Adipose tissue (tissue), 3 donors: ENCODE data around the gene PABPC1L. TPM values are rescaled to one million over a fixed set of nuclear protein-coding genes. Genes with fewer than 3 reads are reported as not detected.

Source experiments
- H3K27ac ChIP-seq: one replicate; pipeline ENCODE4 v1.5.1; 2013; ENCODE audit warnings: low read depth, low read length
- WGBS, 3 donors: extraction: QIAGEN DNeasy Blood & Tissue Kit; methylation state at CpG; one replicate each; pipeline ENCODE4 v1.1.7; 2013; 5-methylcytosine and 5-hydroxymethylcytosine counted together
- polyA plus RNA-seq, 3 donors: library from polyadenylated mRNA; stranded (reverse); fragments of 200-250 nt; gene quantifications; one replicate each; pipeline ENCODE4 v1.2.3, GENCODE V29; 2013
- donor health status: healthy with polysubstance abuse.
- donor health status: Bipolar disorder and iron deficiency.
- donor health status: healthy.

The PABPC1L gene
- polyA plus RNA-seq, 3 donors: 5.3 to 24.7 (median 8.2) TPM

GRCh38 chr20:44930517-44931168 lies 20.8 kb downstream of the PABPC1L start:
- 90 to 94% (median 94%) methylated on average over 17 to 18 of the region's 18 CpGs for WGBS, 3 donors
- H3K27ac ChIP-seq: no peak overlapping the region

GRCh38 chr20:44931911-44932310 lies 22.1 kb downstream of the PABPC1L start:
- WGBS, 3 donors: 81 to 88% (median 83%) methylated on average over 3 of the region's 3 CpGs
- H3K27ac ChIP-seq: no peak overlapping the region

- no peak overlapping the region for H3K27ac ChIP-seq
- WGBS, 3 donors: 98% methylated on average over 8 of the region's 8 CpGs
Measured at GRCh38 chr20:44932916-44933315, 23.1 kb downstream of the PABPC1L start.

GRCh38 chr20:44936510-44936909 lies 26.6 kb downstream of the PABPC1L start:
- WGBS, 3 donors: 80 to 95% (median 94%) methylated on average over 10 of the region's 10 CpGs
- H3K27ac ChIP-seq: no peak overlapping the region

GRCh38 chr20:44938637-44939036 lies 28.8 kb downstream of the PABPC1L start:
- WGBS, 3 donors: 76 to 82% (median 81%) methylated on average over 9 of the region's 9 CpGs

GRCh38 chr20:44941120-44941691 lies 31.3 kb downstream of the PABPC1L start:
- WGBS, 3 donors: 82 to 87% (median 86%) methylated on average over 7 of the region's 7 CpGs
- no peak overlapping the region for H3K27ac ChIP-seq

More at GRCh38 chr20:44938637-44939036, 28.8 kb downstream of the PABPC1L start:
- no peak overlapping the region for H3K27ac ChIP-seq

- WGBS, 3 donors: 87 to 94% (median 92%) methylated on average over 4 of the region's 4 CpGs
- no peak overlapping the region for H3K27ac ChIP-seq
Measured at GRCh38 chr20:44942264-44942973, 32.6 kb downstream of the PABPC1L start.

GRCh38 chr20:44943828-44944227 lies 34.0 kb downstream of the PABPC1L start:
- H3K27ac ChIP-seq: no peak overlapping the region
- 88 to 91% (median 89%) methylated on average over 4 of the region's 4 CpGs for WGBS, 3 donors

- 84 to 91% (median 89%) methylated on average over 6 of the region's 6 CpGs for WGBS, 3 donors
- no peak overlapping the region for H3K27ac ChIP-seq
Measured at GRCh38 chr20:44945261-44945660, 35.4 kb downstream of the PABPC1L start.

- no peak overlapping the region for H3K27ac ChIP-seq
- 68 to 91% (median 83%) methylated on average over 2 of the region's 2 CpGs for whole genome bisulfite sequencing, 3 donors
Measured at GRCh38 chr20:44946271-44946852, 36.5 kb downstream of the PABPC1L start.

- WGBS, 3 donors: 91 to 100% (median 94%) methylated on average over 5 of the region's 5 CpGs
- H3K27ac ChIP-seq: no peak overlapping the region
Measured at GRCh38 chr20:44948107-44948506, 38.2 kb downstream of the PABPC1L start.

- no peak overlapping the region for H3K27ac ChIP-seq
- 88 to 92% (median 91%) methylated on average over 2 of the region's 2 CpGs for WGBS, 3 donors
Measured at GRCh38 chr20:44948513-44948912, 38.7 kb downstream of the PABPC1L start.

- no peak overlapping the region for H3K27ac ChIP-seq
- WGBS, 3 donors: 91 to 97% (median 96%) methylated on average over 1 of the region's 1 CpG
Measured at GRCh38 chr20:44950368-44950767, 40.5 kb downstream of the PABPC1L start.

- 78 to 100% (median 86%) methylated on average over 1 of the region's 1 CpG for WGBS, 3 donors
Measured at GRCh38 chr20:44952731-44953130, 42.9 kb downstream of the PABPC1L start.

GRCh38 chr20:44954211-44954610 lies 44.4 kb downstream of the PABPC1L start:
- H3K27ac ChIP-seq: no peak overlapping the region
- 90 to 97% (median 96%) methylated on average over 5 of the region's 5 CpGs for WGBS, 3 donors

More at GRCh38 chr20:44952731-44953130, 42.9 kb downstream of the PABPC1L start:
- no peak overlapping the region for H3K27ac ChIP-seq

GRCh38 chr20:44955270-44955669 lies 45.4 kb downstream of the PABPC1L start:
- WGBS, 3 donors: 72 to 89% (median 81%) methylated on average over 4 of the region's 4 CpGs
- H3K27ac ChIP-seq: no peak overlapping the region

- H3K27ac ChIP-seq: no peak overlapping the region
- 92 to 93% (median 92%) methylated on average over 3 of the region's 3 CpGs for WGBS, 3 donors
Measured at GRCh38 chr20:44956410-44956809, 46.5 kb downstream of the PABPC1L start.

GRCh38 chr20:44958276-44958675 lies 48.4 kb downstream of the PABPC1L start:
- WGBS, 3 donors: 93 to 96% (median 96%) methylated on average over 8 of the region's 8 CpGs

GRCh38 chr20:44959082-44959637 lies 49.3 kb downstream of the PABPC1L start:
- no peak overlapping the region for H3K27ac ChIP-seq
- WGBS, 3 donors: 29 to 37% (median 31%) methylated on average over 8 of the region's 8 CpGs

More at GRCh38 chr20:44958276-44958675, 48.4 kb downstream of the PABPC1L start:
- H3K27ac ChIP-seq: no peak overlapping the region
